ENCODE data around the gene TRMT2A.
A peak's percentile ranks its signal among the peaks of the same experiment; 100 is the strongest.

The TRMT2A gene

DNA sequence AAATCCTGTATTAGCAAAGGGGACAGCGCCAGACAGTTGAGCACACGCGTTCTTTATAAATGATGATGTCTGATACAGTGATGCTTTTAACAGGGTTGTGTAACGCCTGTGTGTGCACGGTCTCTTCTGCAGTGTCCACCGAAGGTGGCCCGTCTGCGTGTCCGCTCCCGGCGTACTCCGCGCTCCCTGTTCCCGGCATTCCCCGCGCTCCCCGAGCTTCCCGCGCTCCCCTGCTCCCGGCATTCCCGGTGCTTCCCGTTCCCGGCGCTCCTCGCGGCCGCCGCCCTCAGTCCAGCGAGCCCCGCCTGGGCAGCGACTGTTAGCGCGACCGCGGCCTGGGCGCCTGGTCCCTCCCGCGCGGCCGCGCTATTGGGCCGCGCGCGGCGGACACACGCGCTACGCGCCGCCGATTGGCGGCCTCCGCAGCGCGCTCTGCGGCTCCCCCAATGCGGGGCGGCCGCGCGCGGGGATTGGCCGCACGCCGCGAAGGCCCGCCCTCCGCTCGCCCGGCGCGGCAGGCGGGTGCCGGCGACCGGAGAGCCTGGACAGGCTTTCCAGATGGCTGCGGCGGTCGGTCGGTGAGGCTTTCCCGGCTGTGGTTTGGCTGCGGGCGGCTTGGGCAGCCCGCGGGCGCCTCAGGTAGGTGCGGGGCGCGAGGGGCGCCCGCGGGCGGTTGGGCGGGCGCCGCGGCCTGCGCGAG is 37.1 kb downstream of the TRMT2A start, which contains the start of gene DGCR8:
Gene DGCR8, plus strand, starts transcription at position 497 of the 700 bp plus-strand sequence. CDS start 5,723 bp downstream, outside the sequence.
- TF ChIP-seq CREB1 (IDR thresholded peaks at IDR 0.05; ENCODE audit: low read depth) (peak; percentile 48; the same call in 1 of the 2 replicates), TEAD4 (IDR thresholded peaks at IDR 0.05) (peak; percentile 76), TCF12 (IDR thresholded peaks at IDR 0.05; ENCODE audit: low read depth) (peak; percentile 84), TAF1 (IDR thresholded peaks at IDR 0.05; ENCODE audit: low read depth) (peak; percentile 97), CEBPB (IDR thresholded peaks at IDR 0.05) (peak; percentile 53; the same call in 1 of the 2 replicates), ZBTB7A (IDR thresholded peaks at IDR 0.05; ENCODE audit: low read depth) (peak; percentile 30; the same call in 1 of the 2 replicates), EP300 (IDR thresholded peaks at IDR 0.05; ENCODE audit: borderline replicate concordance) (peak; percentile 62; the same call in 1 of the 2 replicates), USF1 (IDR thresholded peaks at IDR 0.05) (peak; percentile 53), NFIC (IDR thresholded peaks at IDR 0.05) (peak; percentile 27; the same call in 1 of the 2 replicates), MAX (IDR thresholded peaks at IDR 0.05) (peak; percentile 97), FOXM1 (IDR thresholded peaks at IDR 0.05; ENCODE audit: borderline replicate concordance, low read depth) (0 out of 2 replicates have a peak, but pooled peaks have one; percentile 33), EGR1 (IDR thresholded peaks at IDR 0.05) (0 out of 2 replicates have a peak, but pooled peaks have one; percentile 31), YY1 (IDR thresholded peaks at IDR 0.05; ENCODE audit: low read depth) (peak; percentile 85), RAD21 (IDR thresholded peaks at IDR 0.05; ENCODE audit: low read depth) (peak; percentile 12; the same call in 1 of the 2 replicates)
- TF ChIP-seq, protein P1, sequence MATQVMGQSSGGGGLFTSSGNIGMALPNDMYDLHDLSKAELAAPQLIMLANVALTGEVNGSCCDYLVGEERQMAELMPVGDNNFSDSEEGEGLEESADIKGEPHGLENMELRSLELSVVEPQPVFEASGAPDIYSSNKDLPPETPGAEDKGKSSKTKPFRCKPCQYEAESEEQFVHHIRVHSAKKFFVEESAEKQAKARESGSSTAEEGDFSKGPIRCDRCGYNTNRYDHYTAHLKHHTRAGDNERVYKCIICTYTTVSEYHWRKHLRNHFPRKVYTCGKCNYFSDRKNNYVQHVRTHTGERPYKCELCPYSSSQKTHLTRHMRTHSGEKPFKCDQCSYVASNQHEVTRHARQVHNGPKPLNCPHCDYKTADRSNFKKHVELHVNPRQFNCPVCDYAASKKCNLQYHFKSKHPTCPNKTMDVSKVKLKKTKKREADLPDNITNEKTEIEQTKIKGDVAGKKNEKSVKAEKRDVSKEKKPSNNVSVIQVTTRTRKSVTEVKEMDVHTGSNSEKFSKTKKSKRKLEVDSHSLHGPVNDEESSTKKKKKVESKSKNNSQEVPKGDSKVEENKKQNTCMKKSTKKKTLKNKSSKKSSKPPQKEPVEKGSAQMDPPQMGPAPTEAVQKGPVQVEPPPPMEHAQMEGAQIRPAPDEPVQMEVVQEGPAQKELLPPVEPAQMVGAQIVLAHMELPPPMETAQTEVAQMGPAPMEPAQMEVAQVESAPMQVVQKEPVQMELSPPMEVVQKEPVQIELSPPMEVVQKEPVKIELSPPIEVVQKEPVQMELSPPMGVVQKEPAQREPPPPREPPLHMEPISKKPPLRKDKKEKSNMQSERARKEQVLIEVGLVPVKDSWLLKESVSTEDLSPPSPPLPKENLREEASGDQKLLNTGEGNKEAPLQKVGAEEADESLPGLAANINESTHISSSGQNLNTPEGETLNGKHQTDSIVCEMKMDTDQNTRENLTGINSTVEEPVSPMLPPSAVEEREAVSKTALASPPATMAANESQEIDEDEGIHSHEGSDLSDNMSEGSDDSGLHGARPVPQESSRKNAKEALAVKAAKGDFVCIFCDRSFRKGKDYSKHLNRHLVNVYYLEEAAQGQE (IDR thresholded peaks at IDR 0.05; ENCODE audit: low read depth), result no peak; the same call in none of the 2 replicates

- no peak for TF ChIP-seq YY1 (IDR thresholded peaks at IDR 0.05; ENCODE audit: low read depth)
- no peak for TF ChIP-seq TCF12 (IDR thresholded peaks at IDR 0.05; ENCODE audit: low read depth)
- no peak for TF ChIP-seq FOXM1 (IDR thresholded peaks at IDR 0.05; ENCODE audit: borderline replicate concordance, low read depth)
- TF ChIP-seq RAD21 (IDR thresholded peaks at IDR 0.05; ENCODE audit: low read depth), result no peak
- TF ChIP-seq USF1 (IDR thresholded peaks at IDR 0.05), result no peak
Measured at GRCh38 chr22:20076627-20077172, 40.3 kb downstream of the TRMT2A start.

DNA sequence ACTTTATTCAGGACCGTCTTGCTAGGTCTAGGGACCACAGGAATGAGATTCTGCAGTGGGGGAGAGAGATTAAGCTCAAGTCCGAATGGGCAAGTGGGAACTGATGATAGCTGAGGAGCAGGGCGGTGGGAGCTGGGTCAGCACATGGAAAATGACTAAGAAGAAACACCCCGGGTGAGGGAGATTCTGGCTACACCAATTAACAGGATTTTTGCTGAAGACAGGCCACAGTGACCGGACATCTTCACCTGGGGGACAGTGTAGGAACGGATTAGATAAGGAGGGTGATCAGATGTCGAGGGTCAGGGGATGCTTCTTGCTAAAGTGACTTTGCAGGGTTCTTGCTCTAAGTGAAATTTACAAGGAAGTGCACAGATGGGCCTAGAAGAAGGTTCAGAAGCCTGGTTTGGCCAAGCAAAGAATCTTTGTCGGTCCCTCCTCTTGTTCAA is 45.5 kb downstream of the TRMT2A start:
- TF ChIP-seq TAF1 (IDR thresholded peaks at IDR 0.05; ENCODE audit: low read depth) (no peak), FOXM1 (IDR thresholded peaks at IDR 0.05; ENCODE audit: borderline replicate concordance, low read depth) (no peak), USF1 (IDR thresholded peaks at IDR 0.05) (no peak), MAX (IDR thresholded peaks at IDR 0.05) (no peak)

DNA sequence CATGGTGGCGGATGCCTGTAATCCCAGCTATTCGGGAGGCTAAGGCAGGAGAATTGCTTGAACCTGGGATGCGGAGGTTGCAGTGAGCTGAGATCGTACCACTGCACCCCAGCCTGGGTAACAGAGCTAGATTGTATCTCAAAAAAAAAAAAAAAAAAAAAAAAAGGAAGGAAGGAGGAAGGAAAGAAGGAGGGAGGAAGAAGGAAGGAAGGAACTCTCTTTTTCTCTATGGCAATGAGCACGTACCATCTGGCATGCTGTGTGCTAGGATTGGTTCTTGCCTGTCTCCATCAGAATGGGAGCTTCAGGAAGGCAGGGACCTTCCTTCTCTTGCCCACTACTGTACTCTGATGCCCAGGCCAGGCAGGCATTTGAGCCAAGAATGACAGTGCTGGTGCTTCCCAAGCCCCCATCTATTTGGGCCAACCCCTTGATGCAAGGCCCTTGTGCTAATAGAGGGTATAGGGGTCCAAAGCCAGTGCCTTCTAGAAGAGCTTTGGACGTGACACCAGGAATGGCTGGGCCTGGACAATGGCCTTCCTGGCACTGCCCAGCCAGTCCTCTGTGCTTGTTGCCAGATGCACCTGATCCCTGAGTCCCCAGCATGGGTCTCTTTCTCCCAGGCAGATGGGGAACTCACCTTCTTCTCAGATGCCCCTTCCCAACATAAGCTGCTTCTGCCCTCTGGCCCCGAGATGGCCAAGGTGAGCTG is 47.5 kb downstream of the TRMT2A start:
- TF ChIP-seq YY1 (IDR thresholded peaks at IDR 0.05; ENCODE audit: low read depth), result no peak
- TF ChIP-seq USF1 (IDR thresholded peaks at IDR 0.05), result no peak
- no peak for TF ChIP-seq CREB1 (IDR thresholded peaks at IDR 0.05; ENCODE audit: low read depth)
- no peak for TF ChIP-seq CEBPB (IDR thresholded peaks at IDR 0.05)
- no peak for TF ChIP-seq TEAD4 (IDR thresholded peaks at IDR 0.05)
- TF ChIP-seq EGR1 (IDR thresholded peaks at IDR 0.05), result no peak
- TF ChIP-seq TAF1 (IDR thresholded peaks at IDR 0.05; ENCODE audit: low read depth), result no peak
- TF ChIP-seq NFIC (IDR thresholded peaks at IDR 0.05), result no peak
- TF ChIP-seq MAX (IDR thresholded peaks at IDR 0.05), result no peak
- TF ChIP-seq RAD21 (IDR thresholded peaks at IDR 0.05; ENCODE audit: low read depth), result no peak
- no peak for TF ChIP-seq TCF12 (IDR thresholded peaks at IDR 0.05; ENCODE audit: low read depth)
- no peak for TF ChIP-seq EP300 (IDR thresholded peaks at IDR 0.05; ENCODE audit: borderline replicate concordance)
- TF ChIP-seq ZBTB7A (IDR thresholded peaks at IDR 0.05; ENCODE audit: low read depth), result no peak
- no peak for TF ChIP-seq FOXM1 (IDR thresholded peaks at IDR 0.05; ENCODE audit: borderline replicate concordance, low read depth)
- TF ChIP-seq, protein P1 (IDR thresholded peaks at IDR 0.05; ENCODE audit: low read depth), result no peak

All from Ishikawa (cell line).